HG02885 (cell line): ENCODE data around the gene ATXN7L3.
"Not testable (repeated sequence)": the region's sequence is repeated elsewhere in the genome, so short reads cannot be mapped to it uniquely, and the experiment has no call there.

ENCODE experiments used
- ATAC-seq: cut with Tn5 transposase; IDR thresholded peaks from one replicate; pipeline ENCODE4 v1.9.1; 2021; ENCODE audit warnings: mild to moderate bottlenecking; ENCODE audit not compliant: unreplicated experiment, poor library complexity

ATXN7L3 gene

DNA sequence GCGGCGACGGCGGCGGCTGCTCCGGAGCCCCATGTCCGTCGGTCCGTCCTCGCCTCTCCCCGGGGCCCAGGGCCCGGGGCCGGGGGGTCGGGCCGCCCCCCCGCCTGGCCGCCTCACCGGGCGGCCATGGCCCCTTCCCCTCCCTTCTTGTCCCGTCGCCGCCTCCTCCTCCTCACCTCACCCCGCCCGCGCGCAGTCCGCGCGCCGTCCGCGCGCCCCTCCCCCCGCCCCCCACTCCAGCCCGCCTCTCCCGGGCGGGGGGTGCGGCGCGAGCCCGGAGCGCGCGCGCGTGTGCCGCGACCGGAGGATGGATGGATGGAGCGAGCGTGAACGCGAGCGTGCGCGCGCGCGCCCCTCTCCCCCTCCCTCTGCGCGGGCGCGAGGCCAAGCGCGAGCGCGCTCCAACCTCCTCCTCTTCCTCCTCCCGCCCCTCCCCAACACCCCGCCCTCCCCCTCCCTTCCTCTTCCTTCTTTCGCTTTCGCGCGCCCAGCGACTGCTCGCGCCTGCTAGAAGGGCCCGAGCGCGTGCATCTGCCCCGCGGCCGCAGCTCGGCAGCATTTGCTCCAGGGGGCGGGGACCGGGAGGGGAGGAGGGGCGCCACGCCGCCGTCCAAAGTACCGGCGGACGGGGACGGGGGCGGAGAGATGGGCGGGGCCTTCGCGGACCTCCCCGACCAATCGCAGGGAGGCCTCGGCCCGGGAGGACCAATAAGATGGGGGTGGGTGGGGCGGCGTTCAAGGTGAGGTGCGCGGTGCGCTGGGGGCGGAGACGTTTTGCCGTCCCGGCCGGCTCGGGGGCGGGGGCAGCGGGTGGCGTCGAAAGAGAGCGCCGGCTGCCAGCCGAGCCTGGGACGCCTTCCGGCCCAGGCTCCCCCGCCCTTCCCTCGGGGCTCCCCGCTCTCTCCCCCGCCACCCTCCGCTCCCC, at the start of gene ATXN7L3:
ATXN7L3 (minus strand) TSS at position 332 of the 925 bp plus-strand sequence. CDS start 1,814 bp downstream, outside the sequence.
- ATAC-seq: peak; percentile 76

DNA sequence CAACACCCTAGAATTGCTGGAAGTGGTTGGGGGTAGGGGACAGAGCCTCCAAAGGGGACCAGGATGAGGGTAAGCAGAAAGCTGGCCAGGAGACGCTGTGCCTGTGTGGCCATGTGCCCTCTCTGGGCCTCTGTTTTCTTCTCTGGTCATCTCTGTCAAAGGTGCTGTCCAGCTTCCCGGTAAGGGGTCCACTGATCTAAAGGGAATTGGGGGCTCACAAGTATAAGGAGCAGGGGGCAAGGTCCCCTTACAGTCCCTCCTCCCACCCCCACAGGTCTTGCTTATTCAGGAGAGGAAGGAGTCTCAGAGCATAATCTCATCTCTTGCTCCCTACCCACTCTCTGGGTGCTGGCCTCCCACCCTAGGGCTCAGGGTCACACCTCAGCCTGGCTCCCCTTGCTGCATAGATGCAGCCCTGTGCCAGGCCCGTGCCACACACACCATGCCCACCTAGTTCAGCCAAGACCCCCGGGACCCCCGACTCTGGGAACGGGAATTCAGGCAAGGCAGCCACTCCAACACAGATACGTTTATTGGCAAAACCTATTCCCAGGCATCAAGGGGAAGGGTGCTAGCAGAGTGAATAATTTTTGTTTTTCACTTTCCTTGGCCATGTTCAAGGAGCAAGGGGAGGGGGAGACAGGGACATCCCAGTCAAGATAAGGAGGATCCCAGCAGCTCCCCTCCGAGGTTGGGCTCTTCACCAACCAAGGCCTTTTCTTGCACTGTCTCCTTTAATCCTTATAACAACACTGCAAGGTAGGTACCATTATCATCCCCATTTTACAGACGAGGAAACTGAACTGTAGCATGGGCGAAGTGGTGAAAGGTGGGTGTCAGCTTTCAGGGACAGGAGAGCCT, 48.4 kb upstream of the ATXN7L3 start:
- no peak for ATAC-seq

DNA sequence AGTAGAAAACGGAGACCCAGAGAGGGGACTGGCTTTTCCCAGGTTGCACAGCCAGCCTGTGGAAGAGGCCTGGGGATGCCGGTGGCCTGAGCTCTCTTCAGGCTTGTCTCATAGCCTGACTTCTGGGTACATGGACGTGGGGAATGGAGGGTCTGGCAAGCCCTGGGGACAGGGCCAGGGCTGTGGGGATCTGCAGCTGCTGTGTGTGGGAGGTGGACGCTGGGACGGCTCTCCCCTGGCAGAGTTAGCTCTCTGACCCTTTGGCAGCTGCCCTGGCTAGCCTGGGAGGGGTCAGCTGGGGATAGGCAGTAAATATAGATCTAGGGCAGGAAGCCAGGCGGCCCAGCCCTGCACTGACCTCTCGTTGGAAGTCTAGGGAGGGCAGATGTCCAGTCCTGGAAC, 47.8 kb upstream of the ATXN7L3 start:
- ATAC-seq: no peak

DNA sequence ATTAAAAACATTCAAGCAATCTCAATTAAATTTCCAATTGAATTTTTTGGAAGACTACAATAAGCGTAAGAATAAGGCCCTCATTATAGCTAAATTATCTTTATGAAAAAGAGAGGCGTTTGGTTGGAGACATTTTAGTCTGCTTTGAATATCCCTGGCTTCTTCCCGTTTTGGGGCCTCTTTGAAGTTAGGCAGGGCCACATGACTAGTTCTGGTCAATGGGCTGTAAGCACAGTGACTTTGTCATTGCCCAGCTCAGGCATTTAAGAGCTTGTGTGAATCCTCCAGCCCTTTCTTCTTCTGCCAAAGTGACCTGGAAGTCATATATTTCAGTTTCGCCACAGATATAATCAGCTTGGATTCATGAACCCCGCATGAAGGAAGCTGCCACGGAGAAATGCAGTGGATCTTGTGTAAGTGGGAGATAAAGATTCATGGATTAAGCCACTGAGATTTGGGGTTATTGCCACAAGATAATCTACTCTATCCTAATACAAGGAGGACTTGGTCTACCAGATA, 41.5 kb upstream of the ATXN7L3 start:
- no peak for ATAC-seq

- ATAC-seq: not testable (repeated sequence)
Observed at GRCh38 chr17:44237886-44238285, 38.2 kb upstream of the ATXN7L3 start.

DNA sequence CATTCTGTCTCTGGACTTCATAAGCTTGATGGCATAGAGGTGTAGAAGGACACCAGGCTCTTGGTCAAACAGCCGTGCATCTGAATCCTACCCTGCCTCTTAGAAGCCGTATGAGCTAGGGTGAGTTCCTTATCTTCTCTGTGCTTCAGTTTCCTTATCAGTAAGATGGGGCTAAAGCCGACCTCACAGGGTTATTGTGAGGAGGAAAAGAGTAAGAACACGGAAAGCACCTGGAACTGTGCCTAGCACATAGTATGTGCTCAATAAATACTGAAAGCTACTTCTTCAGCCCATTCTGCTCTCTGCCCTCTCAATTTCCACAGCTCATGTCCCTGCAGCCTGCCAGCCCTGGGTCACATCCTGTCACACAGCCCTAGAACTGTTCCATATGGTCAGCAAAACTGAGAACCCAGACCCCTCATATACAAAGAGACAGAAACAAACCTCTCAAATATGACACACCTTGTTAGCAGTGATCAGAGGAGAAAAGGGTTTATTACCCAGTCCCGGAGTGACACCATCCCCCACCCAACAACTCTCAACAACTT, 36.8 kb upstream of the ATXN7L3 start:
- no peak for ATAC-seq

DNA sequence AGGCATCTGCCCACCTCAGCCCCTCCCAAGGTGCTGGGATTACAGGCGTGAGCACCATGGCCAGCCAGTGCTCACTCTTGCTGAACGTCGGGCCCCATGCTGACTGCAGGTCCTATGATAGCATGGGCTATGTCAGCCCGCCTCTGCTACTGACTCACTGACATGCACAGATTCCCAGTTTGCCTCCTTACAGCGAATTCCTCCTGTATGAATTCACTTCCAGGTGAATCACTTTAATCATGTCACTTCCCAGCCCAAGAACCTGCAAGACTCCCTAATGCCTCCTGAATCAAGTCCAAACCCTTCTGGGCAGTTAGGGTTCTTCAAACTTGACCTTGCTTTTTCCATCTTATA, 35.9 kb upstream of the ATXN7L3 start:
- ATAC-seq: no peak

DNA sequence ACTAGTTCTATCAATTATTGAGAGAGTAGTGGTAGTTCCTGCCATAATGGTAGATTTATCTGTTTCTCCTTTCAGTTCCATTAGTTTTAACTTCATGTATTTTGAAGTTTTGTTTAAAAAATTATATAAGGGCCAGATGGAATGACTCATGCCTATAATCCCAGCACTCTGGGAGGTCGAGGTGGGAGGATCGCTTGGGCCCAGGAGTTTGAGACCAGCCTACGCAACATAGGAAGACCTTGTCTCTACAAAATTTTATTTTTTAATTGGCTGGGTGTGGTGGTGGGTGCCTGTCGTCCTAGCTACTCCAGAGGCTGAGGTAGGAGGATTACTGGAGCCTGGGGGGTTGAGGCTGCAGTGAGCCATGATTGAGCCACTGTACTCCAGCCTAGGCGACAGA, 33.9 kb upstream of the ATXN7L3 start:
- ATAC-seq: no peak

DNA sequence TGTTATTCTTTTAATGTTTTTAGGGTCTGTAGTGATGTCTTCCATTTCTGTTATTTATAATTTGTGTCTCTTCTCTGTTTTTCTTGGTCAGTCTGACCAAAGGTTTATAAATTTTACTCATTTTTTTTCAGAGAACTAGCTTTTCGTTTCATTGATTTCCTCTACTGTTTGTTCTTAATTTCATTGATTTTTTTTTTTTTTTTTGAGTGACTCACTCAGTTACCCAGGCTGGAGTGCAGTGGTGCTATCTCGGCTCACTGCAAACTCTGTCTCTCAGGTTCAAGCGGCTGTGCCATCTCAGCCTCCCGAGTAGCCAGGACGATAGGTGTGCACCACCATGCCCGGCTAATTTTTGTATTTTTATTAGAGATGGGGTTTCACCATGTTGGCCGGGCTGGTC, 32.4 kb upstream of the ATXN7L3 start:
- ATAC-seq: no peak

- ATAC-seq: no peak
Observed at GRCh38 chr17:44230140-44230539, 30.5 kb upstream of the ATXN7L3 start.

GRCh38 chr17:44229090-44229489, 29.4 kb upstream of the ATXN7L3 start:
- ATAC-seq: no peak

GRCh38 chr17:44223541-44224071, 23.9 kb upstream of the ATXN7L3 start:
- ATAC-seq: no peak

DNA sequence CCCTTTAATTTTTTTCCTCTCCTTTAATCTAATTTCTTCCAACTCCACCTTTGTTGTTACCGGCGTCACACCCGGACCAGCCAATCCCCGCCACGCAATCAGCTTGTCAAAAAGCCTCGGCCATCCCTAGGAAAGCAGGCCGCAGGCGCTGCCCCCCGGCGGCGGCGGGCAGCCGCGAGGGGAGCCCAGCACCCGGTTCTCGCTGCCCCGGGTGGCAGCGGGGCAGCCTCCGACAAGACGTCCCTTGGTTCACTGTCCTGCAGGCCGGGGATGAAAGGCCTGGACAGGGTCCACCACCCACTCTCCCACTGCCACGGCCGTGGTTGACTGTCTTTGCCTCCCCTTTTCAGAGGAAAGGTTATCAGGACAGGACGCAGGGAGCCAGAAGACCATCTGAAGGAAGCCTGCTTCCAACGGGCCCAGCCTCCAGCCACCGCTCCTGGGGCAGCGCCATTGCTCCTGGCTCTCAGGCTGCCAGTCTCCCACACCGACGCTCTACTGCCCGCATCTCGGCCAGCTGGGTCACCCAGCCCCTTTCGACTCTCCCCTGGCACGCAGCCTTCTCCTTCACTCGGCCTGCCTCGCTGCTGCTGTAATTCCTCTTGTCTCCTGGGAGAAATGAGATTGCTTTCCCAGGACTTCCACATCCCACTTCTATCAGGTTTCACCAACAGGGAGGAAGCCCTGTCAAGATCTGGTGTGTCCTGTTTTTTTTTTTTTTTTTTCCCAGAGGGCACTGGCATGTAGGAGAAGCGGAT, 22.6 kb upstream of the ATXN7L3 start:
- ATAC-seq: no peak

DNA sequence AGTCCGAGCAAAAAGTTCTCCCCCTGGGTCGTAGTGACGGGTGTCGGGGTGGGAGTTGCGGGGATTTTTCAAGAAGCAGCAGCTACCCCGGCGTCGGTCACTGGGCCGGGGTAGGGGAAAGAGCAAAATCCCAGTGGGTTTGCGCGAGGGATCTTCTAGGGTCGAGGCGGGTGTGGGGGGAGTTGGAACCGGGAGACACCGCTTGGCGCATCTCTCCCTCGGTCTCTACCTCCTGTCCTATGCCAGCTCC, 22.1 kb upstream of the ATXN7L3 start:
- ATAC-seq: no peak

DNA sequence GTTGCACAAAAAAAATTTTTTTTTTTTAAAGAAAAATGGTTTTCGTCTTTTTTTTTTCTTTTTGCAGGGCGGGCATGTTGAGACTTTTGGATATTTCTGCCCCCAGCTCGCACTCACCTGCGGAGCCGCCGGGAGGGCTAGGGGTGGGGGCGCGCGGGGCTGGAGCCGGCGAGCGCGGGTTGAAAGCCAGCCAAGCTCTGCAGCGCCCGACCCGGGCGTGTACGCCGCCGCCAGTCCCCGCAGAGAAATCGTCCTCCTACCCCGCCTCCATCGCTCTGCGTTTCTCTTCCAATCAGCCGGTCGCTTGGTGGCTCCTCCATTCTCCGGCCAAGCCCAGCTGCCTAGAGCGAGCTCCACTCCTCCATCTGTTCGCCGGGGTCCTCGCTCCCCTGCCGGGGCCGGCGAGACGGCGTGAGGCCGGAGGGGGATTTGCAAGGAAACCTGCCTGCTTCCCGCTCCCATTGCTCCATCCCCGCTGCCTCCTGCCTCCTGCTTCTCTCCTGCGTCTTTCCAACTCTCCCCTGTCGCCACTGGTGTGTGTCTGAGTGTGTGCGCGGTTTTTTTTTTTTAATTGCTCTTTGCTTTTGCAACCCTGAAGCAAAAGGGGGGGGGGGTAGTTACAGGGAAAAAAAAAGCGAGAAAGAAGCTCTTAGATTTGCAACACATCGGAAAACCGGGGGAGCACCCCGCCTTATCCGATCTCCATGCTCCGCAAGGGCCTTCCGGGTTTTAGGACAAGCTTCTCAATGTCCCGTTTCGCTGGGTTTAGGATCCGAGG, 21.6 kb upstream of the ATXN7L3 start:
- ATAC-seq: no peak

- ATAC-seq: peak; percentile 2
Observed at GRCh38 chr17:44220213-44221083, 20.8 kb upstream of the ATXN7L3 start.

DNA sequence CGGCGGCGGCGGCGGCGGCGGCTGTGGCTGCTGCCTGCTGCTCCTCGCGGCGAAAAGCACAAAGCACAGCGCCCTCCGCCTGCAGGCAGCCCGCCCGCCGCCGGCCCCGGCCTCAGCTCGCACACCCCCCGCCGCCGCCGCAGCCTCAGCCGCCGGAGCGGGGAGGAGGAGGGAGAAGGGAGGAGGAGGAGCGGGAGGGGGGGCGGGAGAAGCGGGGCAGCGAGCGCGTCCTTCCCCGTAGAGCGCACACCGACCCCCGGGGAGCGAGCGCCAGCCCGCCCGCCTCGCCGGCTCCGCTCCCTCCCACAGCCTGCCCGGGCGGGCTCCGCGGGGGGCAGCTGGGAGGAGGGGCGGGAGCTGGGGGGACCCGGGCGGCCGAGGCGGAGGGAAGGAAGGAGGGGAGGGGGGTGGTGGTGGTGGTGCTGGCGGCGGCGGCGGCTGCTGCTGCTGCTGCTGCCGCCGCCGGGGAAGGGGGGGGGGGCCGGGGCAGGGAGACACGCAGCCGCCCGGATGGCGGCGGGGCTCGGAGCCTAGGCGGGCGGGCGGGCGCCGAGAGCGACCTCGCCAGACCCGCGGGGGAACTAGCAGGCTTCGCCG, 20.0 kb upstream of the ATXN7L3 start, which contains the start of gene UBTF:
UBTF (minus strand) TSS at position 60 of the 597 bp plus-strand sequence. CDS start 1,446 bp downstream, outside the sequence.
- peak; percentile 6 for ATAC-seq

DNA sequence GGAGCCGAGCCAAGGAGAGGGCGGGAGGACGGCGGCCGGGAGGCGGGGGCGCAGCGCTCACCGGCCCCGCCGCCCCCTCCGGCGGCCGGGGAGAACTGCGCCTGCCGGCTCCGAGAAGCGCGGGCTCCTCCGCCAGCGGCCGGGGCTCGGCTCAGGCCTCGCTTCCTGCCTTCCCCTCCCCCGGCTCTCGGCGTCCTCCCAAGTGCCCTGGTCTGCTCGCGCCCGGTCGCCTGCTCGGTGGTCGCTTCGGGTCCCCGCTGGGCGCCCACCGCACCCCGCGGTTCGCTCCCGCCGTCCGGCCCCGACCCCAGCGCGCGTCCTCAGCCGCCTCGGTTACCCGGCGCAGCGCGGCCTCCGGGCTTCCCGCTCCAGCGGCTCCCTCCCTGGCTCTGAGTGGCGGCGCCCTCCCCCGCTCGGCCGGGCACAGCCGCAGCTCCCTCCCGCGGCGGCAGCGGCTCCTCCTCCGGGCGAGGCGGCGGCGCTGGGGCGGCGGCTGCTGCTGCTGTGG, 19.5 kb upstream of the ATXN7L3 start:
- peak; percentile 47 for ATAC-seq
